Uterus (tissue), 2 donors: ENCODE measurements around the gene KRIT1.

Experiments used
- CTCF ChIP-seq, 4 experiments: fragments of 200-600 bp in 2 of 4; fragments of 450-650 bp in 2 of 4; sonication (generic) in 2 of 4; IDR thresholded peaks; one replicate each; pipeline ENCODE4 v1.5.1; 2016 to 2019; ENCODE audit warnings: antibody characterized with exemption in 4 of 4, mild to moderate bottlenecking in 2 of 4, moderate library complexity in 1 of 4
- POLR2A ChIP-seq, 2 donors: fragments of 450-650 bp; IDR thresholded peaks; one replicate each; pipeline ENCODE4 v1.6.1; 2016; ENCODE audit warnings: antibody characterized with exemption in 2 of 2, mild to moderate bottlenecking in 1 of 2, moderate library complexity in 1 of 2

GRCh38 chr7:92259062-92259461, 13.3 kb upstream of the KRIT1 start:
- TF ChIP-seq CTCF (IDR thresholded peaks at IDR 0.05) (no peak), POLR2A (IDR thresholded peaks at IDR 0.05) (no peak)
